ENCODE results near the gene COL8A1. TPM values are rescaled to one million over a fixed set of nuclear protein-coding genes. Genes with fewer than 3 reads are reported as not detected.

Gene COL8A1
- total RNA-seq, 2 experiments from 2014 or later, result not detected

- Mint-ChIP-seq H3K4me3 (no peak overlapping the region), H3K27me3 (peaks cover 10% of the 10 kb centered on the region), H3K36me3 (no peaks in the 10 kb centered on the region), H3K4me1 (ENCODE audit: low read depth) (no peaks in the 10 kb centered on the region), H3K9me3 (no peaks in the 10 kb centered on the region), H3K27ac (no peak overlapping the region)
- DNase-seq, result no peak
- intact Hi-C loops (cut with micrococcal nuclease), result no loop called here
- POLR2A ChIA-PET, result no interaction called here
- CTCF ChIA-PET, result no interaction called here
These were observed 24.6 kb downstream of the COL8A1 start for GRCh38 chr3:99662838-99663570.

DNA sequence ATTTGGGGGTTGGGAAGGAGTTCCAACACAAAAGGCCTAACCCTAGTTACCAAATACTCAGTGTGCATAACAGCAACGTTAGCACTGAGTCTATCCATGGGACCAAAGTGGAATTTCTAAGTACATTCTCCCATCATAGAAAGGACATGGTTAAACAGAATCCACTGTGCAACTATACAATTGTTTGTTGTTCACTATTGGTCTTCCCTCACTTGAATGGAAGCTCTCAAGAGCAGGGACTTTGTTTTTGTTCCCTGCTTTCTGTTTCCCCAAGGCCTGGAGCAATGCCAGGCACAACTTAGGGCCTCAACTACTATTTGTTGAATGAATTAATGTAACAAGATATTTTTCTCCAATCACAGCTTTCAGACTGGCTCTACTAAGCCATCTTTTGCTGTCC is 25.6 kb downstream of the COL8A1 start:
- Mint-ChIP-seq H3K9me3 (no peaks in the 10 kb centered on the region), H3K36me3 (no peaks in the 10 kb centered on the region), H3K27me3 (peaks cover 10% of the 10 kb centered on the region), H3K4me3 (no peak overlapping the region), H3K4me1 (ENCODE audit: low read depth) (no peaks in the 10 kb centered on the region), H3K27ac (no peak overlapping the region)
- no peak for DNase-seq
- ChIA-PET POLR2A (no interaction called here), CTCF (no interaction called here)
- intact Hi-C loops (cut with micrococcal nuclease), result no loop called here

DNA sequence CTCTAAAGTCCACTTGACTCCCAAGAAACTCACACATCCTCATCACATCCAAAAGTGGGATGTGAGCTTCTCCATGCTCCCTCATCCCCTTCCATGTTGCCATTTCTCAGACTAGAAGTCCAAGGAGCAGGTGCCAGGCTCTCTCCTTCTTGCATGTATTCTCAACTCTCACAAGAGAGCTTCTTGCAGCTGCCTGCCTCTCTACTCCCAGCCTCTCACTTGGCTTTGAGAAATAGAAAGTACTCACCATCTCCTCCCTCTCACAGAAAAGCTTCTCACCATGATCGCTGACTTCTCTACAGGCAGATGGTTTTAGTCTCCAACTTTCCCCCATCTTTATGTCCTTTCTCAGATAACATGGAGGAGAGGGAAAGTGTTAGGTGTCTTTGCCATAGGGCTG is 26.6 kb downstream of the COL8A1 start:
- Mint-ChIP-seq H3K27me3 (peaks cover 10% of the 10 kb centered on the region), H3K9me3 (no peaks in the 10 kb centered on the region), H3K27ac (no peak overlapping the region), H3K36me3 (no peaks in the 10 kb centered on the region), H3K4me1 (ENCODE audit: low read depth) (no peaks in the 10 kb centered on the region), H3K4me3 (no peak overlapping the region)
- ChIA-PET POLR2A (no interaction called here), CTCF (interaction anchor here (1.3 kb wide), 1 partner anchor 23 kb away, joined by 3 read pairs; no protein-coding TSS in a partner anchor)
- DNase-seq, result no peak
- intact Hi-C loops (cut with micrococcal nuclease), result no loop called here

DNA sequence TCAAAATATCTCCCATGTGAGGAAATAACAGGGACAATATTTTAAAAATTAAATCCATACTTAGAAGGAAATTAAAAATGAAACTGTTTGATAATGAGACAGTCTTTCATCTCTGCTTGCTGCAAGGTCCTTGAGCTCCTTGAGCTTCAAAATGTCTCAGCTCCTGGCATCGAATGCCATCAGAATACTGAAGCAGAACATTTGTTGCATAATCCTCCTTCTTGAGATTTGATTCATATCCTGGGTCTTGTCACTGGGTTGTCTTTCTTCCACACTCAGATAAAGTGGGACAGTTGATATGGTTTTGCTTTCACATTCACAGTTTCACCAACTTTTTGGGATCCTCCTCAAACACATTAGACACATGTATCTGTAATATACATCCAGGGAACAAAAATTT is 27.8 kb downstream of the COL8A1 start:
- Mint-ChIP-seq H3K27me3 (peaks cover 10% of the 10 kb centered on the region), H3K4me3 (no peak overlapping the region), H3K9me3 (no peaks in the 10 kb centered on the region), H3K4me1 (ENCODE audit: low read depth) (no peaks in the 10 kb centered on the region), H3K27ac (no peak overlapping the region), H3K36me3 (no peaks in the 10 kb centered on the region)
- intact Hi-C loops (cut with micrococcal nuclease), result no loop called here
- POLR2A ChIA-PET, result no interaction called here
- no peak for DNase-seq
- CTCF ChIA-PET, result no interaction called here

- Mint-ChIP-seq H3K4me3 (no peak overlapping the region), H3K27me3 (peaks cover 10% of the 10 kb centered on the region), H3K27ac (no peak overlapping the region), H3K4me1 (ENCODE audit: low read depth) (no peaks in the 10 kb centered on the region), H3K36me3 (no peaks in the 10 kb centered on the region), H3K9me3 (no peaks in the 10 kb centered on the region)
- no peak for DNase-seq
- POLR2A ChIA-PET, result no interaction called here
- CTCF ChIA-PET, result no interaction called here
- intact Hi-C loops (cut with micrococcal nuclease), result no loop called here
These were observed 29.6 kb downstream of the COL8A1 start for GRCh38 chr3:99668044-99668443.

DNA sequence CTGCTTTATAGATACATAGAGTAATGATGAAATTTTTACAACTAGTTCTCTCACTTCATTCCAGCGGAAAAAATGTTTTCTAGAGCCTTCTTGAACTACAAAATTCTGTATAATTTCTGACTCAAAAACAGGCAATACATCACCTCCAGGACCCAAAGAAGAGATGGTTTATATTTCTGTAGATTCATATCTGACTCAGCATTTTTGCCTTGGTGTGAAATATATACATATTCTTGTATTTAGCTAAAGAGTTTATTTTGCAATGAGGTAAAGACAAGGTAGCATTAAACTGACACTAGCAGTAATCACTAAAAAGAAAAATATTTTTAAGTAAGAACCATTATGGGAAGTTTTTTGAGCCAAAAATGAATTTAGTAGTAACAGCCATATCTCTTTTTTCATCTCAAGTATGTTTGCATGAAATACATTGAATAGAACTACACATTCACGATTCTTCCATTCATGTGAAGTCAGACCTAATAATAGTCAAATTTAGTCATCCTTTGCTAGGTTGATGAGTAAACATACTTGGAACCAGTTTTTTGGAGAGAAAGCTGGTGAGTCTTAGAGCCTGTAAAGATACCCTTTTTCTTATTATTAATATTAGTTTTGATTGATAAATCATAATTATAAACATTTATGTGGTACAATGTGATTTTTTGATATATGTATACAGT is 31.6 kb downstream of the COL8A1 start:
- Mint-ChIP-seq H3K27me3 (peaks cover 14% of the 10 kb centered on the region), H3K4me1 (ENCODE audit: low read depth) (no peaks in the 10 kb centered on the region), H3K9me3 (no peaks in the 10 kb centered on the region), H3K27ac (no peak overlapping the region), H3K36me3 (no peaks in the 10 kb centered on the region), H3K4me3 (no peak overlapping the region)
- intact Hi-C loops (cut with micrococcal nuclease), result no loop called here
- ChIA-PET POLR2A (no interaction called here), CTCF (no interaction called here)
- DNase-seq, result no peak

GRCh38 chr3:99670556-99670950 is 32.2 kb downstream of the COL8A1 start:
- POLR2A ChIA-PET, result no interaction called here
- no peaks in the 10 kb centered on the region for H3K9me3 Mint-ChIP-seq
- H3K27ac Mint-ChIP-seq, result no peak overlapping the region
- H3K27me3 Mint-ChIP-seq, result peaks cover 10% of the 10 kb centered on the region
- no peak for DNase-seq
- intact Hi-C loops (cut with micrococcal nuclease), result no loop called here
- no peak overlapping the region for H3K4me3 Mint-ChIP-seq
- CTCF ChIA-PET, result no interaction called here
- no peaks in the 10 kb centered on the region for H3K4me1 Mint-ChIP-seq (ENCODE audit: low read depth)
- H3K36me3 Mint-ChIP-seq, result no peaks in the 10 kb centered on the region

DNA sequence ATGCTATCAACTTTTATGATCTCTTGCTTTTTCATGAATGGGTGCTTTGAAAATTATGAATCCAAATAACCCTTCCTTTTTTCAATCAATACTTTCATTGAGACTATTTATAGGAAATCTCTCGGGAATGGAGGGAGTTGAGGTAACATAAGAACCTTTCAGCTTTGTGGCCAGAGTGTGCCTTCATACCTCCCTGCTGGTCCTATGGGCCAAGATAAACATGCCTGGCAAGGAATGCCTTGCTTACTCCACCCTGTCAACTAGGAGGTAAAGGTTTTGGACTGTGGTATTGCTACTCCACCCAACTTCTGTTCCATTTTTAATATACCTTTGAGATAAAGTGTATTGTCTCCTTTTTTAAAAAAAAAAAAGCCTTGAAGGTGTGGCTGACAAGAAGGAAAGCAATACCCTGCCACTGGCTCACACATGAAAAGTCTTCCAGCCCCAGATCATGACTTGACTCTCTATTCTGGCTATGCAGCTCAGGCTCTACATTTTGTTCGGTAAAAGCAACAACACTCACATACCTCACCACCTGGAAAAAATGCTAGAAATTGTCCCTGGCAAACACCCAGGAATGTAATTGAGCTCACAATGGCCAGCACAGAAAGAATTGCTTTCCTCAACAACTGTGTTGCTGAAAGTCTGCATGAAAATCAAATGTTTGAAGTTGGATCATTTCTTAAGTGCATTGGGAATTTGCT is 35.8 kb downstream of the COL8A1 start:
- ChIA-PET POLR2A (no interaction called here), CTCF (interaction anchor here (0.6 kb wide), 1 partner anchor 135 kb away, joined by 4 read pairs; no protein-coding TSS in a partner anchor)
- Mint-ChIP-seq H3K27ac (no peak overlapping the region), H3K27me3 (peaks cover 6% of the 10 kb centered on the region), H3K4me1 (ENCODE audit: low read depth) (no peaks in the 10 kb centered on the region), H3K36me3 (no peaks in the 10 kb centered on the region), H3K4me3 (no peak overlapping the region), H3K9me3 (no peaks in the 10 kb centered on the region)
- intact Hi-C loops (cut with micrococcal nuclease), result no loop called here
- DNase-seq, result no peak

DNA sequence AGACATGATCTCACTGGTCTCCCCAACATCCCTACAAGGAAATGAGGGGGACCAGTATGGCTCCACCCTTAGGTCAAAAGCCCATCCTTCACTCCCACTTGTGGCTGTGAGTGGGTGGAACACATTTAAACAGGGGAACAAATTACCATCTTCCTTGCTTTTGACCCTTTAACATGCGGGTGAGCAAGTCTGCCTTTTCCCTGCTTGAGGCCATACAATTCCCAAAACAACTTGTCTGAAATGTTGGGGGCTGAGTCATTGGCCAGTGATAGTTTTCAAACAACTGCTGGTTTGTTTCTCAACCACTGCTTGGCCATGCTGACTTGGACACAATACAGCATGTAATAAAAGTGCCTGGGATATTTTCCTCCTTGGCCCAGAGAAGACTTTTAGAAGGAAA is 39.6 kb downstream of the COL8A1 start:
- H3K4me1 Mint-ChIP-seq (ENCODE audit: low read depth), result no peaks in the 10 kb centered on the region
- POLR2A ChIA-PET, result no interaction called here

GRCh38 chr3:99678896-99679295 is 40.5 kb downstream of the COL8A1 start:
- CTCF ChIA-PET, result interaction anchor here (1.2 kb wide), 1 partner anchor 9 kb away, joined by 3 read pairs; no protein-coding TSS in a partner anchor
- Mint-ChIP-seq H3K27me3 (peaks cover 6% of the 10 kb centered on the region), H3K27ac (no peak overlapping the region), H3K9me3 (no peaks in the 10 kb centered on the region), H3K4me1 (ENCODE audit: low read depth) (no peaks in the 10 kb centered on the region), H3K4me3 (no peak overlapping the region), H3K36me3 (no peaks in the 10 kb centered on the region)
- DNase-seq, result no peak
- POLR2A ChIA-PET, result no interaction called here
- intact Hi-C loops (cut with micrococcal nuclease), result no loop called here

More for the DNA sequence above, 39.6 kb downstream of the COL8A1 start:
- no peaks in the 10 kb centered on the region for H3K9me3 Mint-ChIP-seq
- no peak overlapping the region for H3K27ac Mint-ChIP-seq
- H3K4me3 Mint-ChIP-seq, result no peak overlapping the region
- intact Hi-C loops (cut with micrococcal nuclease), result no loop called here
- H3K27me3 Mint-ChIP-seq, result peaks cover 6% of the 10 kb centered on the region
- H3K36me3 Mint-ChIP-seq, result no peaks in the 10 kb centered on the region
- no peak for DNase-seq
- CTCF ChIA-PET, result interaction anchor here (0.9 to 1.2 kb wide), 2 partner anchors 8 to 10 kb away, joined by 3 read pairs; no protein-coding TSS in a partner anchor

DNA sequence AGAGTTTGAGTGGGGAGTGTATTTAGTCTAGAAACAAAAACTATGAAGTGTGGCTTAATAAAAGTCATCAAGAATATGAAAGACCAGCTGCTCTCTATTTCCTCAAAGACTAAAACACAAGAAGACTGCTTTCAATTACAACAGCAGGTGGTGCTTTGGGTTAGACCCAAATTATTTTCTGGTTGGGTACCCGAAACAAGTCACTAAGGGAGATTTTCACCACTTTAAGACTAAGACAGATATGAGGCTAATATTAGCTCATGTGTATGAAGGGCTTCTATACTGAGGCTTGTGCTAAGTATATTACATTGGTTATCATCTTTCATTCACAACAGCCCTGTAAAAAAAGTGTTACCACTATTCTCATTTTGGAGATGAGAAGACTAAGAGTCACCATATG is 43.1 kb downstream of the COL8A1 start:
- POLR2A ChIA-PET, result no interaction called here

DNA sequence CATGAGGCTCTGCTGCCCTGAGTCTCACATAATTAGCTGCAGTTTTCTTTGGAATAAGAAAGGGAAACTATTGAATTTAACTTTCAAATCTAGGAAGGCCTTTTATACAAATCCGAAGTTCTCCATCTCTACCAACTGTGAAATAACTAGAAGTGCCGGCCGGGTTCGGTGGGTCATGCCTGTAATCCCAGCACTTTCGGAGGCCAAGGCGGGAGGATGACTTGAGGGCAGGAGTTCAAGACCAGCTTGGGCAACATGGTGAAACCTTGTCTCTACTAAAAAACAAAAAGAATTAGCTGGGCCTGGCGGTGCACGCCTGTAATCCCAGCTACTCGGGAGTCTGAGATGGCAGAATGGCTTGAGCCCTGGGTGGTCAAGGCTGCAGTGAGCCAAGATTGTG is 43.6 kb downstream of the COL8A1 start:
- DNase-seq, result no peak
- no peak overlapping the region for H3K4me3 Mint-ChIP-seq
- peaks cover 1% of the 10 kb centered on the region for H3K27me3 Mint-ChIP-seq
- no peak overlapping the region for H3K27ac Mint-ChIP-seq
- no peaks in the 10 kb centered on the region for H3K9me3 Mint-ChIP-seq
- H3K36me3 Mint-ChIP-seq, result no peaks in the 10 kb centered on the region
- ChIA-PET CTCF (no interaction called here), POLR2A (no interaction called here)
- H3K4me1 Mint-ChIP-seq (ENCODE audit: low read depth), result no peaks in the 10 kb centered on the region
- intact Hi-C loops (cut with micrococcal nuclease), result no loop called here

More for the DNA sequence above, 43.1 kb downstream of the COL8A1 start:
- no peaks in the 10 kb centered on the region for H3K36me3 Mint-ChIP-seq
- no peaks in the 10 kb centered on the region for H3K4me1 Mint-ChIP-seq (ENCODE audit: low read depth)
- intact Hi-C loops (cut with micrococcal nuclease), result no loop called here
- no peaks in the 10 kb centered on the region for H3K9me3 Mint-ChIP-seq
- CTCF ChIA-PET, result no interaction called here
- no peaks in the 10 kb centered on the region for H3K27me3 Mint-ChIP-seq
- DNase-seq, result no peak
- H3K4me3 Mint-ChIP-seq, result no peak overlapping the region
- H3K27ac Mint-ChIP-seq, result no peak overlapping the region
